Stomach (tissue), 9 donors: Measurements from ENCODE around the gene ZDHHC20. TPM values are rescaled to one million over a fixed set of nuclear protein-coding genes. Genes with fewer than 3 reads are reported as not detected.

Experiments
- DNase-seq, 2 donors: peaks; one replicate each; pipeline versions ENCODE4 v3.0.0 to v3.0.0-alpha.2; 2013 to 2019
- H3K27ac ChIP-seq, 5 donors: fragments of 200-600 bp in 4 of 5; sonication (generic) in 4 of 5; one replicate each; pipeline ENCODE4 v1.5.1; 2013 to 2019; ENCODE audit warnings: mild to moderate bottlenecking in 1 of 5, moderate library complexity in 1 of 5
- H3K27me3 ChIP-seq, 3 donors: fragments of 200-600 bp; sonication (generic); one replicate each; pipeline ENCODE4 v1.5.1; 2017 to 2019; ENCODE audit warnings: mixed run types in 1 of 3
- H3K36me3 ChIP-seq, 4 donors: fragments of 200-600 bp; sonication (generic); 1 replicate in 3 of 4; 2 replicates in 1 of 4; pipeline ENCODE4 v1.5.1; 2016 to 2019
- H3K4me1 ChIP-seq, 4 donors: fragments of 200-600 bp; sonication (generic); one replicate each; pipeline ENCODE4 v1.5.1; 2016 to 2019
- H3K4me3 ChIP-seq, 4 donors: fragments of 200-600 bp; sonication (generic) in 3 of 4; one replicate each; pipeline ENCODE4 v1.5.1; 2016 to 2019; ENCODE audit warnings: mild to moderate bottlenecking in 1 of 4
- H3K9me3 ChIP-seq, 4 donors: fragments of 200-600 bp; sonication (generic); one replicate each; pipeline ENCODE4 v1.5.1; 2016 to 2019
- EP300 ChIP-seq: sonication (generic); formaldehyde crosslinking; IDR thresholded peaks from one replicate; pipeline ENCODE4 v1.6.1; 2017; ENCODE audit warnings: antibody characterized with exemption
- POLR2A ChIP-seq, 4 donors: fragments of 450-650 bp; IDR thresholded peaks; one replicate each; pipeline ENCODE4 v1.6.1; 2016; ENCODE audit warnings: antibody characterized with exemption in 4 of 4, control low read depth in 2 of 4, mild to moderate bottlenecking in 1 of 4, moderate library complexity in 1 of 4
- POLR2AphosphoS5 ChIP-seq, 3 donors: sonication (generic); formaldehyde crosslinking; IDR thresholded peaks; one replicate each; pipeline ENCODE4 v1.6.1; 2016; ENCODE audit warnings: antibody characterized with exemption in 3 of 3
- whole genome bisulfite sequencing, 5 donors: extraction: QIAGEN DNeasy Blood & Tissue Kit in 3 of 5; methylation state at CpG; one replicate each; pipeline versions ENCODE4 v1.1.5 to v1.1.7; 2013 to 2018; 5-methylcytosine and 5-hydroxymethylcytosine counted together
- intact Hi-C: fragments of 100-400 bp; cut with DNase I; formaldehyde crosslinking; loops from one replicate; pipeline ENCODE4 v1.15.1; 2023; ENCODE audit warnings: low total_unique reads
- polyA plus RNA-seq, 3 donors: library from polyadenylated mRNA; stranded (reverse); fragments of 200-250 nt; gene quantifications; one replicate each; pipeline ENCODE4 v1.2.3, GENCODE V29; 2013
- total RNA-seq, 5 donors: library from RNA; depleted of rRNA; stranded (reverse); fragments of >200 nt; gene quantifications; one replicate each; pipeline versions ENCODE4 v1.1.0 to v1.2.3, GENCODE V29; 2014 to 2016
- TF ChIP-seq, protein P1 (sequence below), 7 experiments: fragments of 450-650 bp in 4 of 7; fragments of 200-600 bp in 3 of 7; sonication (generic) in 3 of 7; IDR thresholded peaks; one replicate each; pipeline ENCODE4 v1.5.1; 2016 to 2019; ENCODE audit warnings: antibody characterized with exemption in 7 of 7, control low read depth in 2 of 7, mild to moderate bottlenecking in 1 of 7
- donor health status: healthy with polysubstance abuse.
- donor health status: Bipolar disorder and iron deficiency.
- donor health status: healthy.

The ZDHHC20 gene
- total and polyA plus RNA-seq, 8 donors, result 13.9 to 329 (median 37.7) TPM

DNA sequence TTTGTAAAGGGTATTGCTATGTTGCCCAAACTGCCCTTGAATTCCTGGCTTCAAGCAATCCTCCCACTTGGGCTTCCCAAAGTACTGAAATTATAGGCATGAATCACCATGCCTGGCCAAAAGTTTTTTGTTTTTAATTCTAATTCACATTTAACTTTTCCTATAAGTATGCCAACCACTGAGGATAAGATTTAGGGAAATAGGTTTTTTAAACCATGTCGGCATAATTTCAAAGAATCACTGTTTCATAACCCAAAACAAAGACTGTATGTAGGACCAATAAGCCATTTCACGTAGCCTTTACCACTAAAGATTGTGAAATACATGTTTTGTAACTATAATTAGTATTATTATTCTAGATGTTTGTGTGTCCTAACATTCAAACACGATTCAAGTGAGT lies 8.2 kb downstream of the ZDHHC20 start:
- no peak overlapping the region for H3K27ac ChIP-seq
- TF ChIP-seq, protein P1, sequence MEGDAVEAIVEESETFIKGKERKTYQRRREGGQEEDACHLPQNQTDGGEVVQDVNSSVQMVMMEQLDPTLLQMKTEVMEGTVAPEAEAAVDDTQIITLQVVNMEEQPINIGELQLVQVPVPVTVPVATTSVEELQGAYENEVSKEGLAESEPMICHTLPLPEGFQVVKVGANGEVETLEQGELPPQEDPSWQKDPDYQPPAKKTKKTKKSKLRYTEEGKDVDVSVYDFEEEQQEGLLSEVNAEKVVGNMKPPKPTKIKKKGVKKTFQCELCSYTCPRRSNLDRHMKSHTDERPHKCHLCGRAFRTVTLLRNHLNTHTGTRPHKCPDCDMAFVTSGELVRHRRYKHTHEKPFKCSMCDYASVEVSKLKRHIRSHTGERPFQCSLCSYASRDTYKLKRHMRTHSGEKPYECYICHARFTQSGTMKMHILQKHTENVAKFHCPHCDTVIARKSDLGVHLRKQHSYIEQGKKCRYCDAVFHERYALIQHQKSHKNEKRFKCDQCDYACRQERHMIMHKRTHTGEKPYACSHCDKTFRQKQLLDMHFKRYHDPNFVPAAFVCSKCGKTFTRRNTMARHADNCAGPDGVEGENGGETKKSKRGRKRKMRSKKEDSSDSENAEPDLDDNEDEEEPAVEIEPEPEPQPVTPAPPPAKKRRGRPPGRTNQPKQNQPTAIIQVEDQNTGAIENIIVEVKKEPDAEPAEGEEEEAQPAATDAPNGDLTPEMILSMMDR (IDR thresholded peaks at IDR 0.05), result no peak
- TF ChIP-seq EP300 (no peak), POLR2AphosphoS5 (IDR thresholded peaks at IDR 0.05) (no peak), POLR2A (IDR thresholded peaks at IDR 0.05) (no peak)
- intact Hi-C loops, result no loop called here
- no peaks in the 10 kb centered on the region for H3K9me3 ChIP-seq
- no peaks in the 10 kb centered on the region for H3K27me3 ChIP-seq
- no peaks in the 10 kb centered on the region for H3K36me3 ChIP-seq
- WGBS, 5 donors, result 80 to 92% (median 87%) methylated on average over 3 of the region's 3 CpGs
- DNase-seq, result no peak
- no peak overlapping the region for H3K4me3 ChIP-seq
- peaks cover 6 to 52% (median 14%) of the 10 kb centered on the region in 4 donors for H3K4me1 ChIP-seq

- peak overlapping the region in 1 of 5 donors; percentile 32 for H3K27ac ChIP-seq
- whole genome bisulfite sequencing, 5 donors, result 69 to 79% (median 76%) methylated on average over 2 of the region's 2 CpGs
- H3K4me1 ChIP-seq, result peaks cover 6 to 60% (median 11%) of the 10 kb centered on the region in 4 donors
- no peak overlapping the region for H3K4me3 ChIP-seq
- TF ChIP-seq POLR2A (IDR thresholded peaks at IDR 0.05) (no peak), EP300 (no peak), POLR2AphosphoS5 (IDR thresholded peaks at IDR 0.05) (no peak)
- TF ChIP-seq, protein P1 (IDR thresholded peaks at IDR 0.05), result no peak
- no peaks in the 10 kb centered on the region for H3K36me3 ChIP-seq
- intact Hi-C loops, result no loop called here
- H3K27me3 ChIP-seq, result no peaks in the 10 kb centered on the region
- peak in 1 of 2 donors; percentile 28 for DNase-seq
- H3K9me3 ChIP-seq, result no peaks in the 10 kb centered on the region
Measured at GRCh38 chr13:21446656-21447055, 12.4 kb downstream of the ZDHHC20 start.

GRCh38 chr13:21445759-21446158 lies 13.3 kb downstream of the ZDHHC20 start:
- intact Hi-C loops, result no loop called here
- Histone ChIP-seq H3K27ac (no peak overlapping the region), H3K36me3 (no peaks in the 10 kb centered on the region), H3K4me3 (no peak overlapping the region), H3K9me3 (no peaks in the 10 kb centered on the region), H3K27me3 (no peaks in the 10 kb centered on the region), H3K4me1 (peaks cover 6 to 52% (median 11%) of the 10 kb centered on the region in 4 donors)
- DNase-seq, result no peak
- whole genome bisulfite sequencing, 5 donors, result 74 to 88% (median 83%) methylated on average over 6 of the region's 6 CpGs
- no peak for TF ChIP-seq EP300
- TF ChIP-seq, protein P1 (IDR thresholded peaks at IDR 0.05), result no peak
- TF ChIP-seq POLR2A (IDR thresholded peaks at IDR 0.05), result no peak
- no peak for TF ChIP-seq POLR2AphosphoS5 (IDR thresholded peaks at IDR 0.05)

GRCh38 chr13:21443171-21443570 lies 15.9 kb downstream of the ZDHHC20 start:
- TF ChIP-seq, protein P1 (IDR thresholded peaks at IDR 0.05), result no peak
- TF ChIP-seq EP300 (no peak), POLR2A (IDR thresholded peaks at IDR 0.05) (no peak), POLR2AphosphoS5 (IDR thresholded peaks at IDR 0.05) (no peak)
- H3K36me3 ChIP-seq, result peaks cover 0 to 4% (median 0%) of the 10 kb centered on the region in 4 donors
- WGBS, 5 donors, result 59 to 79% (median 65%) methylated on average over 1 of the region's 1 CpG
- peaks cover 0 to 43% (median 3%) of the 10 kb centered on the region in 4 donors for H3K4me1 ChIP-seq
- H3K9me3 ChIP-seq, result peaks cover 0 to 2% (median 1%) of the 10 kb centered on the region in 4 donors
- no peak overlapping the region for H3K4me3 ChIP-seq
- intact Hi-C loops, result no loop called here
- no peaks in the 10 kb centered on the region for H3K27me3 ChIP-seq
- DNase-seq, result no peak
- no peak overlapping the region for H3K27ac ChIP-seq
